ENCODE data around the gene BRI3. TPM values are rescaled to one million over a fixed set of nuclear protein-coding genes. Genes with fewer than 3 reads are reported as not detected.
"Not testable (repeated sequence)": the region's sequence is repeated elsewhere in the genome, so short reads cannot be mapped to it uniquely, and the experiment has no call there.

BRI3 gene
- total RNA-seq, 1 experiment from 2014 or later = 102 TPM

DNA sequence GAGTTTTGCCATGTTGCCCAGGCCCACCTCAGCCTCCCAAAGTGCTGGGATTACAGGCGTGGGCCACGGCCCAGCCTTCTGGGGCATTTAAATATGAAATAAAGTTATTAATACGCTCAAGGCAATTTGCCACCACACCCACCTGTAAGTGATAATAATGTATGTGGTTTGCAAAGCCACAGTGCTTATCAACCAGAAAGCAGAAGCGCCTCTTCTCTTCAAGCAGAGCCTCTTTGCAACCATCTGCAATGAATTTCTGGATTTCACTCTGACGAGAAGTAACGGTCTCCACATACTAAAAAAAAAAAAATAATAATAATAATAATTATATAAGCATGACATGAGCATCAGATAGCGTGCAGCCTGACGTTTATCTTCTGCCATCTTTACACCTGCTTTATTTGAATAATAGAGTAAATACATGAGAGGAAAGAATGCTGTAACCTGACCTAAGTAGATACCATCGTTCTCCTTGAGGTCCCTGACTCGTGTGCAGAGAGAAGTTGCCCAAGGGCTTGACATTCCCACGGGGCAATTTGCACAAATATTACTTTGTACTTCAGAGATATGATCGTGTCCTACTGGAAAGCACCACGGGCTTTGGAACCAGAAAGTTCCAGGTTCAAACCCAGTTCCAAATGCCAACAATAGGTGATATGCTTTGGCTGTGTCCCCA is 34.0 kb downstream of the BRI3 start:
- BruUV-seq (replicated peaks) = no TSS peak
- H2AFZ ChIP-seq (ENCODE audit: low read depth, low read length, poor library complexity, severe bottlenecking) = no peak overlapping the region
- intact Hi-C loops (cut with micrococcal nuclease) = no loop called here

DNA sequence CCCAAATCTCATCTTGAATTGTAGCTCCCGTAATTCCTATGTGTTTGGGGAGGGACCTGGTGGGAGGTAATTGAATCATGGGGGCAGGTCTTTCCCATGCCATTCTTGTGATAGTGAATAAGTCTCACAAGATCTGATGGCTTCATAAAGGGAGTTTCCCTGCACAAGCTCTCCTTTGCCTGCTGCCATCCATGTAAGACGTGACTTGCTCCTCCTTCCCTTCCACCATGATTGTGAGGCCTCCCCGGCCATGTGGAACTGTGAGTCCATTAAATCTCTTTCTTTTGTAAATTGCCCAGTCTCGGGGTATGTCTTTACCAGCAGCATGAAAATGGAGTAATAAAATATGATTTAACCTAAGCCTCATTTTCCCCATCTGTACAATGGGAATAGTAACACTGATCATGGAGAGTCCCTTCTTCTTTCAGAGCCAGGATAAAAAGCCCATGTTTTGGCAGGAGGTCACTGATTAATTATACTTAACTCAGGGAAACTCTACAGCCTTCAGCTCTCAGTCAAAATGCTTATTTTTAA is 34.6 kb downstream of the BRI3 start:
- H4K20me1 ChIP-seq (ENCODE audit: insufficient read depth); H2AFZ ChIP-seq (ENCODE audit: low read depth, low read length, poor library complexity, severe bottlenecking); H3K9me2 ChIP-seq (ENCODE audit: insufficient read depth); H3K27ac ChIP-seq (ENCODE audit: low read depth, low read length); H3K79me2 ChIP-seq (ENCODE audit: insufficient read depth, low read length); POLR2A ChIA-PET; RAD21 ChIA-PET (ENCODE audit: low non-redundant PET in 1 of 2, low total read pairs in 2 of 2, uncharacterized antibody in 2 of 2, unreplicated experiment in 2 of 2); H3K4me2 ChIP-seq (ENCODE audit: low read length); DNase-seq (ENCODE audit: low read depth, low spot score); H3K27me3 ChIP-seq (ENCODE audit: insufficient read depth, low read length); ATAC-seq; H3K9me3 ChIP-seq (ENCODE audit: control insufficient read depth in 1 of 2, insufficient read depth in 1 of 2, low read depth in 1 of 2, low read length in 2 of 2); H3K4me3 ChIP-seq (replicated peaks in 1 of 2; ENCODE audit: low read depth in 1 of 2, low read length in 2 of 2); H3K4me1 ChIP-seq (ENCODE audit: control insufficient read depth in 1 of 2, insufficient read depth in 2 of 2, low read length in 2 of 2); intact Hi-C loops (cut with micrococcal nuclease); H3K9ac ChIP-seq (ENCODE audit: low read length); CTCF ChIA-PET; BruUV-seq (replicated peaks): not testable (repeated sequence)
- peaks cover 8 to 16% of the 10 kb centered on the region in 2 experiments; a peak in 3 of 4 replicates for H3K36me3 ChIP-seq (ENCODE audit: control insufficient read depth in 1 of 2, insufficient read depth in 2 of 2, low read length in 2 of 2)

More for the DNA sequence above, 34.0 kb downstream of the BRI3 start:
- RAD21 ChIA-PET (ENCODE audit: low non-redundant PET in 1 of 2, low total read pairs in 2 of 2, uncharacterized antibody in 2 of 2, unreplicated experiment in 2 of 2) = no interaction called here
- Histone ChIP-seq H3K79me2 (ENCODE audit: insufficient read depth, low read length) (peaks cover under 1% of the 10 kb centered on the region; the same call in 1 of the 2 replicates), H3K9ac (ENCODE audit: low read length) (no peak overlapping the region), H3K4me2 (ENCODE audit: low read length) (no peak overlapping the region), H3K9me3 (ENCODE audit: control insufficient read depth in 1 of 2, insufficient read depth in 1 of 2, low read depth in 1 of 2, low read length in 2 of 2) (no peaks in the 10 kb centered on the region), H4K20me1 (ENCODE audit: insufficient read depth) (no peaks in the 10 kb centered on the region), H3K36me3 (ENCODE audit: control insufficient read depth in 1 of 2, insufficient read depth in 2 of 2, low read length in 2 of 2) (peaks cover 8 to 20% of the 10 kb centered on the region in 2 experiments; a peak in 3 of 4 replicates), H3K9me2 (ENCODE audit: insufficient read depth) (no peaks in the 10 kb centered on the region), H3K27me3 (ENCODE audit: insufficient read depth, low read length) (no peaks in the 10 kb centered on the region), H3K27ac (ENCODE audit: low read depth, low read length) (no peak overlapping the region), H3K4me3 (replicated peaks in 1 of 2; ENCODE audit: low read depth in 1 of 2, low read length in 2 of 2) (no peak overlapping the region), H3K4me1 (ENCODE audit: control insufficient read depth in 1 of 2, insufficient read depth in 2 of 2, low read length in 2 of 2) (no peaks in the 10 kb centered on the region)
- CTCF ChIA-PET = no interaction called here
- POLR2A ChIA-PET = no interaction called here
- ATAC-seq (no peak), DNase-seq (ENCODE audit: low read depth, low spot score) (no peak)
- TF ChIP-seq SP1 (IDR thresholded peaks at IDR 0.05; ENCODE audit: low read depth) (no peak), ELF1 (IDR thresholded peaks at IDR 0.05; ENCODE audit: borderline replicate concordance, low read depth) (no peak), RAD21 (IDR thresholded peaks at IDR 0.05; ENCODE audit: low read depth) (no peak), YY1 (IDR thresholded peaks at IDR 0.05; ENCODE audit: extremely low read depth, insufficient replicate concordance, low read depth, low read length) (no peak), EZH2phosphoT487 (IDR thresholded peaks at IDR 0.05; ENCODE audit: borderline replicate concordance) (no peak)
- TF ChIP-seq, protein P1, sequence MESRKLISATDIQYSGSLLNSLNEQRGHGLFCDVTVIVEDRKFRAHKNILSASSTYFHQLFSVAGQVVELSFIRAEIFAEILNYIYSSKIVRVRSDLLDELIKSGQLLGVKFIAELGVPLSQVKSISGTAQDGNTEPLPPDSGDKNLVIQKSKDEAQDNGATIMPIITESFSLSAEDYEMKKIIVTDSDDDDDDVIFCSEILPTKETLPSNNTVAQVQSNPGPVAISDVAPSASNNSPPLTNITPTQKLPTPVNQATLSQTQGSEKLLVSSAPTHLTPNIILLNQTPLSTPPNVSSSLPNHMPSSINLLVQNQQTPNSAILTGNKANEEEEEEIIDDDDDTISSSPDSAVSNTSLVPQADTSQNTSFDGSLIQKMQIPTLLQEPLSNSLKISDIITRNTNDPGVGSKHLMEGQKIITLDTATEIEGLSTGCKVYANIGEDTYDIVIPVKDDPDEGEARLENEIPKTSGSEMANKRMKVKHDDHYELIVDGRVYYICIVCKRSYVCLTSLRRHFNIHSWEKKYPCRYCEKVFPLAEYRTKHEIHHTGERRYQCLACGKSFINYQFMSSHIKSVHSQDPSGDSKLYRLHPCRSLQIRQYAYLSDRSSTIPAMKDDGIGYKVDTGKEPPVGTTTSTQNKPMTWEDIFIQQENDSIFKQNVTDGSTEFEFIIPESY (IDR thresholded peaks at IDR 0.05; ENCODE audit: extremely low read depth, insufficient replicate concordance, low read length) = no peak
- TF ChIP-seq, protein P2, sequence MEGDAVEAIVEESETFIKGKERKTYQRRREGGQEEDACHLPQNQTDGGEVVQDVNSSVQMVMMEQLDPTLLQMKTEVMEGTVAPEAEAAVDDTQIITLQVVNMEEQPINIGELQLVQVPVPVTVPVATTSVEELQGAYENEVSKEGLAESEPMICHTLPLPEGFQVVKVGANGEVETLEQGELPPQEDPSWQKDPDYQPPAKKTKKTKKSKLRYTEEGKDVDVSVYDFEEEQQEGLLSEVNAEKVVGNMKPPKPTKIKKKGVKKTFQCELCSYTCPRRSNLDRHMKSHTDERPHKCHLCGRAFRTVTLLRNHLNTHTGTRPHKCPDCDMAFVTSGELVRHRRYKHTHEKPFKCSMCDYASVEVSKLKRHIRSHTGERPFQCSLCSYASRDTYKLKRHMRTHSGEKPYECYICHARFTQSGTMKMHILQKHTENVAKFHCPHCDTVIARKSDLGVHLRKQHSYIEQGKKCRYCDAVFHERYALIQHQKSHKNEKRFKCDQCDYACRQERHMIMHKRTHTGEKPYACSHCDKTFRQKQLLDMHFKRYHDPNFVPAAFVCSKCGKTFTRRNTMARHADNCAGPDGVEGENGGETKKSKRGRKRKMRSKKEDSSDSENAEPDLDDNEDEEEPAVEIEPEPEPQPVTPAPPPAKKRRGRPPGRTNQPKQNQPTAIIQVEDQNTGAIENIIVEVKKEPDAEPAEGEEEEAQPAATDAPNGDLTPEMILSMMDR (IDR thresholded peaks at IDR 0.05 in 2 of 3, conservative IDR thresholded peaks at IDR 0.05 in 1 of 3; ENCODE audit: borderline replicate concordance in 1 of 3, insufficient read depth in 1 of 3, low read depth in 2 of 3, low read length in 2 of 3) = no peak

Data from HCT116 (cell line).